ENCODE measurements around the gene SYNPO2.

Gene SYNPO2

DNA sequence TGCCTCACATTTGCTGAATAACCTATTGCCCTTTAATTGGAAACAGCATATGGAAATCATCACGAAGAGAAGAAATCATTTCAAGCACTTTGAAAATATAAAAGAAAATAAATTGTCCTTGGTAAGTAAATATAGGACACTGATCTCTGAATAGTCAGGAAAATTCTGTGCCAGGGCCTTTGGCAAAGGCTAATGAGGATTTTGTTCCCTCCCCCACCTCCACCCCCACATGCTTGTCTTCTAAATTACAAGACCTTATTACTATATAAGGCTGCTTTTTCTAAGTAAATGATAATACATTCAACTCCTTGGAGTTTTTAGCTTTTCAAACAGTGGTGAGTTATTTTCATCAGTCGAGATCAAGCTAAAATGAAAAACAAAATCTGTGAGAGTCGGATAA lies 15.8 kb downstream of the SYNPO2 start:
- no peak overlapping the region for H3K4me3 ChIP-seq (ENCODE audit: low read length)
- DNase-seq (ENCODE audit: low read depth): no peak
- TF ChIP-seq, protein P1, sequence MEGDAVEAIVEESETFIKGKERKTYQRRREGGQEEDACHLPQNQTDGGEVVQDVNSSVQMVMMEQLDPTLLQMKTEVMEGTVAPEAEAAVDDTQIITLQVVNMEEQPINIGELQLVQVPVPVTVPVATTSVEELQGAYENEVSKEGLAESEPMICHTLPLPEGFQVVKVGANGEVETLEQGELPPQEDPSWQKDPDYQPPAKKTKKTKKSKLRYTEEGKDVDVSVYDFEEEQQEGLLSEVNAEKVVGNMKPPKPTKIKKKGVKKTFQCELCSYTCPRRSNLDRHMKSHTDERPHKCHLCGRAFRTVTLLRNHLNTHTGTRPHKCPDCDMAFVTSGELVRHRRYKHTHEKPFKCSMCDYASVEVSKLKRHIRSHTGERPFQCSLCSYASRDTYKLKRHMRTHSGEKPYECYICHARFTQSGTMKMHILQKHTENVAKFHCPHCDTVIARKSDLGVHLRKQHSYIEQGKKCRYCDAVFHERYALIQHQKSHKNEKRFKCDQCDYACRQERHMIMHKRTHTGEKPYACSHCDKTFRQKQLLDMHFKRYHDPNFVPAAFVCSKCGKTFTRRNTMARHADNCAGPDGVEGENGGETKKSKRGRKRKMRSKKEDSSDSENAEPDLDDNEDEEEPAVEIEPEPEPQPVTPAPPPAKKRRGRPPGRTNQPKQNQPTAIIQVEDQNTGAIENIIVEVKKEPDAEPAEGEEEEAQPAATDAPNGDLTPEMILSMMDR (conservative IDR thresholded peaks at IDR 0.05; ENCODE audit: low read depth, low read length): no peak

DNA sequence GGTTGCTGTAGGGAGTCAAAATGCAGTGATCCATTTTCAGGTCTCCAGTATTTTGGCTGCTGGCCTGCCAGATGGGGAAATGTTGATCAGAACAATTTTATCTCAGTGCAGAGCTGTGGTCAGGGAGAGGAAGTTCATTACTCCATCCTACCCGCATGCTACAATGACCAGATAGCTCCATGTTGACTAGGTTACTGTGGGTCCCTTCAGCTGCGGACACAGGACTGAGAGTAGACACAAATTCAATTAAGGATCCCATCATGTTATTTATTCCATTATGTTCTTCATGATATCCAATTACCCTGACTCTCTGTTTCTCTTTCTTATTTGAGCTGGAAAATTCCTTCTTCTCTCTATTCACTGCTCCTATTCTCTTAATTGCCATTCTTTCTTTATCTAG lies 16.3 kb downstream of the SYNPO2 start:
- DNase-seq (ENCODE audit: low read depth): no peak
- TF ChIP-seq, protein P1 (conservative IDR thresholded peaks at IDR 0.05; ENCODE audit: low read depth, low read length): no peak
- H3K4me3 ChIP-seq (ENCODE audit: low read length): no peak overlapping the region

DNA sequence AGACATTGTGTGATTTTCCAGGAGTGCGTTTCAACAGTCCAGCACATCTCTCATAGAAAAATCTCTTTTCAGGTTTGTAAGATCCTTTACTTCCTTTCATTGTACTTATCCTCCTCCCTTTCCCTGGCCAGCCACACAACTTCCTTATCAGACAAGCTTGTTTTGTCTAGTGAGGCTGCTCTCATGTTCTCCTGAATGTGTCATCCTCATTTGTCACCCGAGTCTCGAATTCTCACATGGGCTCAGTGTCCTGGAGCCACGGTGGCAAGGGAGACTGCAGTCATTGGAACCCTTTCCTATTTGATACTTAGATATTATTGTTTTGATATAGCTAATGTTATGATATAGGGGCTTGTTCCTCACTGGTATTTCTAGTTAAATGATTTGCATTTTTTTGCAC lies 16.9 kb downstream of the SYNPO2 start:
- no peak overlapping the region for H3K4me3 ChIP-seq (ENCODE audit: low read length)
- TF ChIP-seq, protein P1 (conservative IDR thresholded peaks at IDR 0.05; ENCODE audit: low read depth, low read length): no peak
- no peak for DNase-seq (ENCODE audit: low read depth)

DNA sequence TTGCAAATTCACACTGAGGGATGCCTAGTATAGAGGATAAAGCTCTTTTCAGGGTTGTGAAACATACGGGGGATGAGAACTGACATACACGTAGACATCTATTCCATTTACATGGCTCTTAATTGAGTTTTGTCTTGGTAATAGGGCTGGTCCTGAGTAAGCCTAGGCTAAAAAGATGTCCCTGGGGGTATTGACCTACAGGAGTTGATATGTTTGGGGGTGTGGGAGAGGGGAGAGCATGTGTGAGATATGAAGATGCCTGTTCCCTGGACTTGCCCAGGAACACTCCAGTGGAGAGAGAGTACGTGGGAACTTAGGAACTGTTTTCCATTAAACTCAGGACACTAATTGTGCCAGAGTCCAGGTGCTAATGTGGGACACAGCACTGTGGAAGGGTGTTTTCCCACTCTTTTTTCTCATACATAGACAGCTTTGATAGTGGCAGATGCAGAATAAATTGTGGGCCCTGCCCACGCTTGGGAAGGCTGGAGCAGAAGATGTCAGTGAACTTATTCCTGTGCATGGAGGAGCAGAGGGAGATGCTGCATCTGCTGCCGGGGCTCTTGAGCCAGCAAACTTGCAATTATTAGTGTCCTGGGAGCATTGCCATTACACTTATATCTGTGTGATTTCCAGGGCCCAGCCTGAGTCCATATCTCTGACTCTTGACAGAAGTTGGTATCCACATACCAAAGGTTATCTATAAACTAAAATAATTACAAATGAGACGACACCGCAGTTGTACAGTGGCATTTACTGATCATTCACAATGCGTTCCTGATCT lies 20.7 kb downstream of the SYNPO2 start:
- TF ChIP-seq, protein P1 (conservative IDR thresholded peaks at IDR 0.05; ENCODE audit: low read depth, low read length): no peak

DNA sequence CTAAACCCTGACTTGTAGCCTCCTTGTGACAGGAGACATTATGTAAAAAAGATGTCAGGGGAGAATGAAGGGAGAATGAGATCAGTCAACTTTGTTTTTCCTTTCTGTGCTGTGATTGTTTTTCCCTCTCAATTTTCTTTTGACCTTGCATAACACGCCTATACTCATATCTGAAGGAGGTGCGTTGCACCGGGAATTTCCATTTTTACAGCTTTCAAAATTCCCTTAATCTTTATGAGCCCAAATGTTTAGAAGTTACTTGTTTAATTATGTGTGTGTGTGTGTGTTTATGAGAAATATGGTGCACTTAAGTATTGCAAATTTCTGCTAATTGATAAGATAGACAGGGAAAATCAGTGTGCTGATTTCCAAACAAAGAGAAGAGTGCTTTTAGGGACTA lies 21.6 kb downstream of the SYNPO2 start:
- DNase-seq (ENCODE audit: low read depth): no peak

More for the DNA sequence above, 20.7 kb downstream of the SYNPO2 start:
- no peak overlapping the region for H3K4me3 ChIP-seq (ENCODE audit: low read length)
- no peak for DNase-seq (ENCODE audit: low read depth)

DNA sequence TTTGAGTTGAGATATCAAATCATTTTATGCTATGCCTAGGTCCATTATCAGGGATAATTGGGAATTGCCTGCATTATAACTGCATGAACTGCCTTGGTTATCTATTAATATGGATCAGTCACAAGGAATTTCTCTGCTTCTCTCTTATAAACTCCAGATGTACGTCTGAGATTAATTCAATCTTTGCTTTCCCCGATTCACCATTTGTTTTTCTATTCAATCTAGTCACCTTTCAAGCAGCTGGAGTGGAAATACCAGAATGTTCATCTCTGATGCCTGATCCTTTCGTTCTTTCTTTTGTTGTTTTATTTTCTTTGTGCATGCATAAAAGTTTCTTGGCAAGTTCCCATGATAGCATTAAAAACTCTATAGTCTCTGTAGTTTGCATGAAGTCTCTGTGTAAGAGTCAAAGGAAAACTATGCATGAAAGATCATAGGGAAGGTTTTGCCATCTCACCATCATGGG lies 22.6 kb downstream of the SYNPO2 start:
- no peak for DNase-seq (ENCODE audit: low read depth)
- no peak overlapping the region for H3K4me3 ChIP-seq (ENCODE audit: low read length)
- TF ChIP-seq, protein P1 (conservative IDR thresholded peaks at IDR 0.05; ENCODE audit: low read depth, low read length): no peak

More for the DNA sequence above, 21.6 kb downstream of the SYNPO2 start:
- no peak overlapping the region for H3K4me3 ChIP-seq (ENCODE audit: low read length)
- TF ChIP-seq, protein P1 (conservative IDR thresholded peaks at IDR 0.05; ENCODE audit: low read depth, low read length): no peak

DNA sequence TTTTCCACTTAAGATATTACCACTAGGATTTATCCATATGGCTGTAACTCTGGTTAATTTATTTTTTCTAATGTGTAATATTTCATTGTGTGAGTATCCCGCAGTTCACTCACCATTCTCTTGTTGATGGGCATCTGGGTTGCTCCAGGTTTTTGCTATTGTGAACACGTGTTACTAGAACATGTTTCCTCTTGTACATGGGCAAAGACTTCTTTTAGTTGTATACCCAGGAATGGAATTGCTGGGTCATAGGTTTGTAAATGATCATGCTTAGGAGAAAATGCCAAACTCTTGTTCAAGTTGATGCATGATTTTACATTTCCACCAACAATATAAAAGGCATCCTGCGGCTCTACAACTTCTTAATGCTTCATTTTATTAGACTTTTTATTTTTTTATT lies 26.8 kb downstream of the SYNPO2 start:
- no peak for DNase-seq (ENCODE audit: low read depth)
- H3K4me3 ChIP-seq (ENCODE audit: low read length): no peak overlapping the region
- TF ChIP-seq, protein P1 (conservative IDR thresholded peaks at IDR 0.05; ENCODE audit: low read depth, low read length): no peak
